Measurements from ENCODE around the gene RGS7. TPM values are rescaled to one million over a fixed set of nuclear protein-coding genes. Genes with fewer than 3 reads are reported as not detected.

Gene RGS7
- total and polyA plus RNA-seq, 9 donors = 0.05 to 0.25 (median 0.10) TPM; not detected in 5

- Histone ChIP-seq H3K4me1 (ENCODE audit: control insufficient read depth, insufficient read depth, low read length) (no peaks in the 10 kb centered on the region), H3K4me3 (ENCODE audit: low read length) (no peak overlapping the region), H3K27ac (ENCODE audit: low read length) (no peak overlapping the region), H3K36me3 (ENCODE audit: control insufficient read depth, insufficient read depth, low read length) (no peaks in the 10 kb centered on the region), H3K9me3 (replicated peaks; ENCODE audit: control insufficient read depth, low read depth, low read length) (no peaks in the 10 kb centered on the region), H3K27me3 (ENCODE audit: control insufficient read depth, insufficient read depth, low read length) (no peaks in the 10 kb centered on the region)
- no peak for DNase-seq
- WGBS (ENCODE audit: insufficient coverage) = 20% methylated on average over 2 of the region's 2 CpGs
Measured at GRCh38 chr1:240956020-240956419, 401.0 kb downstream of the RGS7 start.

DNA sequence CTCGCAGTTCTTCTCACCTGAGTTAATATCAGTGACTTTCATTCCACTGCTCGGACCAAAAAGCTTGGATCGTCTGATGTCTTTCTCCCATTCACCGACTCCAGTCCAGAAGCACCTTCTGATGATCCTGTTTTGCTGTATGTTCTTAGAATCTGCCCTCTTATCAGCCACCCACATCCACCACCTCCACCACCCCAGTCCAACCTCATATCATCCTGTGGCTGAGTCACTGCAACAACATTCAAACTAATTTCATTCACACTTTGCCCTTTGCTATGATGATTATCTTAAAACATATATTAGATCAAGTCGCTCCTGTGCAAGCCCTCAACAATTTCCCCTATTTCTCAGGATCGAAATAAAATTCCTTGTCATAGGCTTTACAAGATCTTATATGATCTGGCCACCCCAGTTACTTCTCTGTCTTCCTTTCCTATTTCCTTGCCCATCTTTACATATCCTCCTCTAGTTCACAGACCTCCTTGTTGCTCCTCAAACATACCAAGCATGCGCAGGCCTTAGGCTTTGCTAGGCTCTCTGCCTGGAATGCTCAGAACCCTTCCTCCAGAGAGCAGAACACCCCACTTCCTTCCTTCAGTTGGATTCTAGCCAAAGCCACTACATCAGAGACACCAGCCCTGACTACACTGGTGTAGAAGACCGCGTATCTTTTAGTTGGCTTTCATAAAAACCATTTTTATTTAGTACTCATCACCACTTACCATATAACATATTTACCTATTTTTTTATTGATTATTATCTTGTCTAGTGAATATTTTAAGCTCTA is 409.4 kb downstream of the RGS7 start:
- Histone ChIP-seq H3K27me3 (ENCODE audit: control insufficient read depth, insufficient read depth, low read length) (no peaks in the 10 kb centered on the region), H3K36me3 (ENCODE audit: control insufficient read depth, insufficient read depth, low read length) (no peaks in the 10 kb centered on the region), H3K9me3 (replicated peaks; ENCODE audit: control insufficient read depth, low read depth, low read length) (no peaks in the 10 kb centered on the region), H3K4me3 (ENCODE audit: low read length) (no peak overlapping the region), H3K4me1 (ENCODE audit: control insufficient read depth, insufficient read depth, low read length) (no peaks in the 10 kb centered on the region), H3K27ac (ENCODE audit: low read length) (no peak overlapping the region)
- WGBS (ENCODE audit: insufficient coverage) = 94% methylated on average over 5 of the region's 9 CpGs
- DNase-seq = no peak

DNA sequence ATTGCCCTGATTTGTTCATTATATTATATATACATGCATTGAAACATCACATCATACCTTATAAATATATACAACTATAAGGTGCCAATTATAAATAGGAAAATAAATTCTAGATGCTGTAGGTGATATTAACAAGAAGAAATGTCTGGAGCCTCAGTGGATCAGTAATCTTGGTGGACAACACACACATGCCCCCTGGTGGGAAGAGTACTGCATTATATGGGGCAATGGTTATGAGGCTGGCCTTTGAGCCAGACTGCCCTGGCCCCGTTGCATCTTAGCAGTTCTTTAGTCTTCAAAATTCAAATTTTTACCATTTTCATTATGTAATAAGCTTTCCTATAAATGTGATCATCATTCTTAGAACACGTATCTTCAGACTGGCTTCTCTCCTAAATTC is 410.1 kb downstream of the RGS7 start:
- peak; percentile 10 for DNase-seq
- no peak overlapping the region for H3K27ac ChIP-seq (ENCODE audit: low read length)
- H3K9me3 ChIP-seq (replicated peaks; ENCODE audit: control insufficient read depth, low read depth, low read length) = no peaks in the 10 kb centered on the region
- no peak overlapping the region for H3K4me3 ChIP-seq (ENCODE audit: low read length)
- H3K27me3 ChIP-seq (ENCODE audit: control insufficient read depth, insufficient read depth, low read length) = no peaks in the 10 kb centered on the region
- 82% methylated on average over 1 of the region's 2 CpGs for WGBS (ENCODE audit: insufficient coverage)
- H3K36me3 ChIP-seq (ENCODE audit: control insufficient read depth, insufficient read depth, low read length) = no peaks in the 10 kb centered on the region
- H3K4me1 ChIP-seq (ENCODE audit: control insufficient read depth, insufficient read depth, low read length) = no peaks in the 10 kb centered on the region

GRCh38 chr1:240942901-240943300 is 414.1 kb downstream of the RGS7 start:
- no peak for DNase-seq
- Histone ChIP-seq H3K27ac (ENCODE audit: low read length) (no peak overlapping the region), H3K27me3 (ENCODE audit: control insufficient read depth, insufficient read depth, low read length) (no peaks in the 10 kb centered on the region), H3K4me3 (ENCODE audit: low read length) (no peak overlapping the region), H3K9me3 (replicated peaks; ENCODE audit: control insufficient read depth, low read depth, low read length) (no peaks in the 10 kb centered on the region), H3K36me3 (ENCODE audit: control insufficient read depth, insufficient read depth, low read length) (no peaks in the 10 kb centered on the region), H3K4me1 (ENCODE audit: control insufficient read depth, insufficient read depth, low read length) (no peaks in the 10 kb centered on the region)
- 100% methylated on average over 1 of the region's 4 CpGs for WGBS (ENCODE audit: insufficient coverage)

DNA sequence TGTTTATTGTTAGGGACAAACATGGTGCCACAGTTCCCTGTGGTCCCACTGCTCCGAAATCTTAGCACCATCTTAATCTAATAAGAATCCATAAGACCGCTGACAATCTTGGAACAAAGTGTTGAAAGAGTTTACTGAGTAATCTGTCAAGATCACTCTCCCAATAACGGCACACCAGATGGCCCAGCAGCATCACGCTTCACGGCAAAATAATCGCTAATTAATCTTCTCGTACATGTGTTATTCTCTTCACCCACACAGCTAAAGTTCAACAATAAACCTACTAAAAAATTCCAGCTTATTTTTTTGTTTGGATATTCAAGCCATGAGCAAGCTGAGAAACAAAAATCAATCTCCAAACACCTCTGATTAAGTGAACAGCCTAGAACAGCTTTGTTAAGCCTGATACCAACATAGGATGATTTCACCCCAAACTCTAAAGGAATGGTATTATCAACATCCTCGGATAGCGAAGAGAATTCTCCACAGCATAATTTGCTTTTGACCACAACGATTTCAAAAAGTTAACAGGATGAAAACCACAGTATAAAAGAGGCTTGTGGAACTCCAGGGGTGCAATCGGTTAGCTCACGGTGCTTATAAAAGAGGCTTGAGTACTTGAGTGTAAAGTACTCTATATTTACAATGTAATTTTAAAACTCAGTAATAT is 415.2 kb downstream of the RGS7 start:
- WGBS (ENCODE audit: insufficient coverage) = 71% methylated on average over 5 of the region's 12 CpGs
- Histone ChIP-seq H3K27ac (ENCODE audit: low read length) (no peak overlapping the region), H3K27me3 (ENCODE audit: control insufficient read depth, insufficient read depth, low read length) (no peaks in the 10 kb centered on the region), H3K4me3 (ENCODE audit: low read length) (no peak overlapping the region), H3K36me3 (ENCODE audit: control insufficient read depth, insufficient read depth, low read length) (no peaks in the 10 kb centered on the region), H3K4me1 (ENCODE audit: control insufficient read depth, insufficient read depth, low read length) (no peaks in the 10 kb centered on the region), H3K9me3 (replicated peaks; ENCODE audit: control insufficient read depth, low read depth, low read length) (peaks cover 6% of the 10 kb centered on the region)
- DNase-seq = no peak

- Histone ChIP-seq H3K36me3 (ENCODE audit: control insufficient read depth, insufficient read depth, low read length) (no peaks in the 10 kb centered on the region), H3K4me3 (ENCODE audit: low read length) (no peak overlapping the region), H3K9me3 (replicated peaks; ENCODE audit: control insufficient read depth, low read depth, low read length) (peaks cover 9% of the 10 kb centered on the region), H3K27me3 (ENCODE audit: control insufficient read depth, insufficient read depth, low read length) (no peaks in the 10 kb centered on the region), H3K27ac (ENCODE audit: low read length) (no peak overlapping the region), H3K4me1 (ENCODE audit: control insufficient read depth, insufficient read depth, low read length) (no peaks in the 10 kb centered on the region)
- WGBS (ENCODE audit: insufficient coverage) = 92% methylated on average over 11 of the region's 11 CpGs
- no peak for DNase-seq
Measured at GRCh38 chr1:240936911-240937668, 419.9 kb downstream of the RGS7 start.

DNA sequence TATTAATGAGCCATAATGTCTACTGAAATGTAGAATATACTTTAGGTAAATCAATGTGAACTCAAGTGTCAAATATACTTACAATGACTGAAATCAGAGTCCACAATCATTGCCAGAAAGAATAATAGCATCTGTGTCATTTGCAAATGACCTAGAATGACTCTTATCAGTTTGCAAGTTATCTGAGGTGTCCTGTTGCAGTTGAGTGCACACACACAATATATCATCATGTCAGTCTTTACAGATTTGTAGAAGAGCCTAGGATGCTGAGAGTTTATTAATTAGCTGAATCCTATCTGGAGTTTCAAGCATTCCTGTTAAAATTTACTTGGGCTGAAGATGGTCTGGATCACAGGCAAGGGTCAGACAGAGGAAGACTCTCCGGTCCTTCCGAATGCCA is 421.1 kb downstream of the RGS7 start:
- no peak overlapping the region for H3K4me3 ChIP-seq (ENCODE audit: low read length)
- H3K27me3 ChIP-seq (ENCODE audit: control insufficient read depth, insufficient read depth, low read length) = no peaks in the 10 kb centered on the region
- no peak overlapping the region for H3K27ac ChIP-seq (ENCODE audit: low read length)
- no peaks in the 10 kb centered on the region for H3K36me3 ChIP-seq (ENCODE audit: control insufficient read depth, insufficient read depth, low read length)
- H3K4me1 ChIP-seq (ENCODE audit: control insufficient read depth, insufficient read depth, low read length) = no peaks in the 10 kb centered on the region
- peaks cover 9% of the 10 kb centered on the region for H3K9me3 ChIP-seq (replicated peaks; ENCODE audit: control insufficient read depth, low read depth, low read length)
- no peak for DNase-seq
- no CpG with 5 or more reads among the region's 2 CpGs for WGBS (ENCODE audit: insufficient coverage)

DNA sequence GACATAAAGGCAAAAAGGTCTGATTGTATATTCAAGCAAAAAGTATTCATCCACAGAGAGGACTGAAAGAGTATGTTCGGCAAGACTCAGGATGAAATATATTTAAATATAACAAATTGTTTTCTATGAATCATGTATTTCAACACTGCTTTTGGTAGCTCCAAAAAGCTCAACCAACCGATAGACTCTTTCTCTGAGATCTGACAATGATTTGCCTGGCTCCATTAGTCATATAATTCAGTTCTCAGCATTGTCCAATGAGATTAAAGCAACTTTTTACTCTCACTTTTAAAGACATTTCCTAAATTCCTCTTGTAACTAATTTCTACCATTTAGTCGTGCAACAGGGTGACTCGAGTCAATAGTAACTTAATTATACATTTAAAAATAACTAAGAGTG is 426.0 kb downstream of the RGS7 start:
- 100% methylated on average over 1 of the region's 4 CpGs for WGBS (ENCODE audit: insufficient coverage)

DNA sequence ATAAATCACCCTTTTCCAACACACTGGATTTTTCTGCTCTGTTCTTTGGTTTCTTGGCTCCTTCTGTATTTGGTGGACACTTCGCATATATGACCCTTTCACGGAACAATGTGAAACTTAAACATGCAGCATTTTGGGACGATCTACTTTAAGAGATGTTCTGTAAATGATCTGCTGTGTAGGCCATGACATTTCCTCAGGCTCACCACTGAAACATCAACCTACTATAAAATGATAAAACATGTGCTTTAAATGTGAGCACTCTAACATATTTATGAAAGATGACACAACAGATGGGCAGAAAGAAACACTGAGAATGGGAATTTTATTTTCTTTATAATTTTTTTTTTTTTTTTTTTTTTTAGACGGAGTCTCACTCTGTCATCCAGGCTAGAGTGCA is 428.7 kb downstream of the RGS7 start:
- no CpG with 5 or more reads among the region's 4 CpGs for WGBS (ENCODE audit: insufficient coverage)

More for the DNA sequence above, 426.0 kb downstream of the RGS7 start:
- no peak overlapping the region for H3K27ac ChIP-seq (ENCODE audit: low read length)
- no peaks in the 10 kb centered on the region for H3K27me3 ChIP-seq (ENCODE audit: control insufficient read depth, insufficient read depth, low read length)
- no peaks in the 10 kb centered on the region for H3K36me3 ChIP-seq (ENCODE audit: control insufficient read depth, insufficient read depth, low read length)
- no peaks in the 10 kb centered on the region for H3K4me1 ChIP-seq (ENCODE audit: control insufficient read depth, insufficient read depth, low read length)
- no peak overlapping the region for H3K4me3 ChIP-seq (ENCODE audit: low read length)
- no peaks in the 10 kb centered on the region for H3K9me3 ChIP-seq (replicated peaks; ENCODE audit: control insufficient read depth, low read depth, low read length)
- no peak for DNase-seq

DNA sequence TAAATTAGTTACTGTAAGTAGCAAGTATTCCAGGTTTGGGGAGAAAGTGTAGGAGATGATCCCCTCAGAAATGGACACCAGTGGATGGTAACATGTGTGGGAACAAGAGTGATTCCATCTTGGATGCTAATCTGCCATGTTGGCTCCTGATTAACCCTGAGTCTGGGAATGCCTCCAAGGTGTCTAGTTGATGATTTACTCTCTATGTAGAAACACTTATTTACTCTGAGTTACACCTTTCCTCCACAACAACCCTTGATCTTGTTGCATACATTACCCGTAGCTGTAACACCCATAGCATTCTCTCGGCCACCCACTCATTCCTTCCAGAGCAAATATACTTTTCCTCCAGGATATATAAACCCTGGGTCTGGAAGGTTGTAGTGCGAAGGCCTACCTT is 429.2 kb downstream of the RGS7 start:
- 93% methylated on average over 2 of the region's 3 CpGs for WGBS (ENCODE audit: insufficient coverage)
- no peak for DNase-seq
- H3K36me3 ChIP-seq (ENCODE audit: control insufficient read depth, insufficient read depth, low read length) = no peaks in the 10 kb centered on the region

More for the DNA sequence above, 428.7 kb downstream of the RGS7 start:
- DNase-seq = no peak
- Histone ChIP-seq H3K4me1 (ENCODE audit: control insufficient read depth, insufficient read depth, low read length) (no peaks in the 10 kb centered on the region), H3K4me3 (ENCODE audit: low read length) (no peak overlapping the region), H3K27ac (ENCODE audit: low read length) (no peak overlapping the region), H3K27me3 (ENCODE audit: control insufficient read depth, insufficient read depth, low read length) (no peaks in the 10 kb centered on the region), H3K36me3 (ENCODE audit: control insufficient read depth, insufficient read depth, low read length) (no peaks in the 10 kb centered on the region), H3K9me3 (replicated peaks; ENCODE audit: control insufficient read depth, low read depth, low read length) (no peaks in the 10 kb centered on the region)

More for the DNA sequence above, 429.2 kb downstream of the RGS7 start:
- H3K4me3 ChIP-seq (ENCODE audit: low read length) = no peak overlapping the region
- no peaks in the 10 kb centered on the region for H3K4me1 ChIP-seq (ENCODE audit: control insufficient read depth, insufficient read depth, low read length)
- H3K9me3 ChIP-seq (replicated peaks; ENCODE audit: control insufficient read depth, low read depth, low read length) = no peaks in the 10 kb centered on the region
- no peaks in the 10 kb centered on the region for H3K27me3 ChIP-seq (ENCODE audit: control insufficient read depth, insufficient read depth, low read length)
- no peak overlapping the region for H3K27ac ChIP-seq (ENCODE audit: low read length)
